Measurements from ENCODE around the gene THPO.

DNA sequence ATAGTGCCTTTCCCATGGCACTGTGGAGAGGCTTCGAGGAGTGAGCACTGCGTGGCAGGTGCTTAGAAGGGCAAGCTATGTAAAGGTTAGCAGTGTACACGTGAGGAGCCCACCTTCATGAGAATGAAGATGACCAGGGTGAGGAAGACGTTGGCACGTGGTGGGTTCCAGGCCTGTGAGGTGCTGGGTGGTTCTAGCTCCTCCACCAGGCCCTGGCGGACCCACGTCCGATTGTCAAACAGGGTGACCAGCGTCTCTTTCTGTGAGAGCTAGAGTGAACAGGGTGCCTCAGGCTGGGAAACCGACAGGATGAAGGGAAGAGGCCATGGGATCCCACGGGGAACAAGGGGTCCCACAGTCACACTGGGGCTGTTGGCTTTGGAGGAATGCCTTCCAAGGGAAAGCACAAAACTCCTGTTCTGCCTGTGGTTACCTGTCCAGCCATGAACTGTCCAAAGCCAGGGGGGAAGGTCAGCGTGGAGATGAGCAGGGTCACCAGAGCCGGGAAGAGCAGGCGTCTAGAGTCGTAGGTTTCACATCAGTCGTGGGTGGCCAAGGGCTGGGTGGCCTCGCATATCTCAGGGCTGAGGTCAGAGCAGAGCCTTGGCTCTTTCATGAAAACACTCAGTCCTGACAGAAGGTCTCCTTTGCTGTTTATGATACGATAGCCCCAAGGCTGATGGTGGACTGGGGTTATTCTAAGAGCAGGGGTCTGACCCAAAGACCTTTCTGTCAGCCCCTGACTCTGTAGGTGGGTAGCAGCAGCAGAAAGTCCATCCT lies 22.6 kb downstream of the THPO start:
- no peak for TF ChIP-seq EZH2phosphoT487 (IDR thresholded peaks at IDR 0.05; ENCODE audit: low read length)
- TF ChIP-seq, protein P1, sequence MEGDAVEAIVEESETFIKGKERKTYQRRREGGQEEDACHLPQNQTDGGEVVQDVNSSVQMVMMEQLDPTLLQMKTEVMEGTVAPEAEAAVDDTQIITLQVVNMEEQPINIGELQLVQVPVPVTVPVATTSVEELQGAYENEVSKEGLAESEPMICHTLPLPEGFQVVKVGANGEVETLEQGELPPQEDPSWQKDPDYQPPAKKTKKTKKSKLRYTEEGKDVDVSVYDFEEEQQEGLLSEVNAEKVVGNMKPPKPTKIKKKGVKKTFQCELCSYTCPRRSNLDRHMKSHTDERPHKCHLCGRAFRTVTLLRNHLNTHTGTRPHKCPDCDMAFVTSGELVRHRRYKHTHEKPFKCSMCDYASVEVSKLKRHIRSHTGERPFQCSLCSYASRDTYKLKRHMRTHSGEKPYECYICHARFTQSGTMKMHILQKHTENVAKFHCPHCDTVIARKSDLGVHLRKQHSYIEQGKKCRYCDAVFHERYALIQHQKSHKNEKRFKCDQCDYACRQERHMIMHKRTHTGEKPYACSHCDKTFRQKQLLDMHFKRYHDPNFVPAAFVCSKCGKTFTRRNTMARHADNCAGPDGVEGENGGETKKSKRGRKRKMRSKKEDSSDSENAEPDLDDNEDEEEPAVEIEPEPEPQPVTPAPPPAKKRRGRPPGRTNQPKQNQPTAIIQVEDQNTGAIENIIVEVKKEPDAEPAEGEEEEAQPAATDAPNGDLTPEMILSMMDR (IDR thresholded peaks at IDR 0.05; ENCODE audit: low read length) = no peak

Measured in MM.1S (cell line).